Measurements from ENCODE around the gene ZNF81. TPM values are rescaled to one million over a fixed set of nuclear protein-coding genes. Genes with fewer than 3 reads are reported as not detected.
A peak's percentile ranks its signal among the peaks of the same experiment; 100 is the strongest.

Gene ZNF81
- total and polyA plus RNA-seq, 4 donors, result 0.74 to 5.4 (median 2.0) TPM

DNA sequence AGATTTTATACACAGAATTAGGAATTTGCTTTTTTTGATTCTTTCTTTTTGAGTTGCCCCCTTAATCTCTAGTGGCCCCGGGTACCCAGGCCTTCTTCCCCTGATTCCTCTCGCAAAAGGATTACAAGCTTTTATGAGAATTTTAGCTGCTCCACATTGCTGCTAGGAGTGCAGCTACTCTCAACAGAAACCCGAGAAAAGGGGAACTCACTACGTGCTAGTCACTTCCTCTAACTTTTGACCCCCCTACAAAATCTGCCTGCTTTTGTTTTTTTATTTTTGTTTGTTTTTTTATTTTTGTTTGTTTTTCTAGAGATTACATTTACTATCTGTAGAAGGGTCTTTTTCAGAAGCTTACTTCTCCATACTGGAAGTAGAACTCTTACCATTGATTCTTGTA lies 64.1 kb downstream of the ZNF81 start (continued):
- TF ChIP-seq, protein P1, sequence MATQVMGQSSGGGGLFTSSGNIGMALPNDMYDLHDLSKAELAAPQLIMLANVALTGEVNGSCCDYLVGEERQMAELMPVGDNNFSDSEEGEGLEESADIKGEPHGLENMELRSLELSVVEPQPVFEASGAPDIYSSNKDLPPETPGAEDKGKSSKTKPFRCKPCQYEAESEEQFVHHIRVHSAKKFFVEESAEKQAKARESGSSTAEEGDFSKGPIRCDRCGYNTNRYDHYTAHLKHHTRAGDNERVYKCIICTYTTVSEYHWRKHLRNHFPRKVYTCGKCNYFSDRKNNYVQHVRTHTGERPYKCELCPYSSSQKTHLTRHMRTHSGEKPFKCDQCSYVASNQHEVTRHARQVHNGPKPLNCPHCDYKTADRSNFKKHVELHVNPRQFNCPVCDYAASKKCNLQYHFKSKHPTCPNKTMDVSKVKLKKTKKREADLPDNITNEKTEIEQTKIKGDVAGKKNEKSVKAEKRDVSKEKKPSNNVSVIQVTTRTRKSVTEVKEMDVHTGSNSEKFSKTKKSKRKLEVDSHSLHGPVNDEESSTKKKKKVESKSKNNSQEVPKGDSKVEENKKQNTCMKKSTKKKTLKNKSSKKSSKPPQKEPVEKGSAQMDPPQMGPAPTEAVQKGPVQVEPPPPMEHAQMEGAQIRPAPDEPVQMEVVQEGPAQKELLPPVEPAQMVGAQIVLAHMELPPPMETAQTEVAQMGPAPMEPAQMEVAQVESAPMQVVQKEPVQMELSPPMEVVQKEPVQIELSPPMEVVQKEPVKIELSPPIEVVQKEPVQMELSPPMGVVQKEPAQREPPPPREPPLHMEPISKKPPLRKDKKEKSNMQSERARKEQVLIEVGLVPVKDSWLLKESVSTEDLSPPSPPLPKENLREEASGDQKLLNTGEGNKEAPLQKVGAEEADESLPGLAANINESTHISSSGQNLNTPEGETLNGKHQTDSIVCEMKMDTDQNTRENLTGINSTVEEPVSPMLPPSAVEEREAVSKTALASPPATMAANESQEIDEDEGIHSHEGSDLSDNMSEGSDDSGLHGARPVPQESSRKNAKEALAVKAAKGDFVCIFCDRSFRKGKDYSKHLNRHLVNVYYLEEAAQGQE (IDR thresholded peaks at IDR 0.05), result no peak
- TF ChIP-seq, protein P2, sequence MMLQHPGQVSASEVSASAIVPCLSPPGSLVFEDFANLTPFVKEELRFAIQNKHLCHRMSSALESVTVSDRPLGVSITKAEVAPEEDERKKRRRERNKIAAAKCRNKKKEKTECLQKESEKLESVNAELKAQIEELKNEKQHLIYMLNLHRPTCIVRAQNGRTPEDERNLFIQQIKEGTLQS (IDR thresholded peaks at IDR 0.05), result no peak

DNA sequence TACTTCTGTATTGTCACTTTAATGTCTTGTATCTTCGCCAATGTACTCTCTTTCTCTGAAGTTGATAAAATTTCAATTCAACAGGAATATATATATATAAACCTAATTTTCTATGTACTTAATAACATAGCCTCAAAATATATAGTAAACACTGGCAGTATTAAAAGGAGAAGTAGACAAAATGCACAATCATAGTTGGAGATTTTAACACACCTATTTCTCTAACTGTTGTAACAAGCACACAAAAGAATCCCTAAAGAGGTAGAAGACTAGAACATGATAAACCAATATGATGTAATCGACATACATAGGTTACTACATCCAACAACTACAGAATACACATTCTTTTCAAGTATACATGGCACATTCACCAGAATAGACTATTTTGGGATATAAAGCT lies 65.5 kb downstream of the ZNF81 start:
- Histone ChIP-seq H3K27ac (ENCODE audit: low read depth in 1 of 2, low read length in 2 of 2) (no peak overlapping the region), H3K27me3 (ENCODE audit: control insufficient read depth in 4 of 4, insufficient read depth in 4 of 4, low read length in 3 of 4) (no peaks in the 10 kb centered on the region), H3K36me3 (ENCODE audit: control insufficient read depth in 4 of 4, insufficient read depth in 3 of 4, low read depth in 1 of 4, low read length in 3 of 4) (peaks cover 0 to under 1% (median 0%) of the 10 kb centered on the region in 4 donors), H3K9ac (ENCODE audit: low read depth in 1 of 2, low read length in 2 of 2) (no peak overlapping the region), H3K4me3 (ENCODE audit: low read depth in 1 of 3, low read length in 3 of 3) (no peak overlapping the region), H3K9me3 (ENCODE audit: control insufficient read depth in 4 of 4, low read length in 3 of 4) (no peaks in the 10 kb centered on the region), H3K4me1 (ENCODE audit: control insufficient read depth in 4 of 4, insufficient read depth in 4 of 4, low read length in 3 of 4) (no peaks in the 10 kb centered on the region)
- TF ChIP-seq, protein P3, sequence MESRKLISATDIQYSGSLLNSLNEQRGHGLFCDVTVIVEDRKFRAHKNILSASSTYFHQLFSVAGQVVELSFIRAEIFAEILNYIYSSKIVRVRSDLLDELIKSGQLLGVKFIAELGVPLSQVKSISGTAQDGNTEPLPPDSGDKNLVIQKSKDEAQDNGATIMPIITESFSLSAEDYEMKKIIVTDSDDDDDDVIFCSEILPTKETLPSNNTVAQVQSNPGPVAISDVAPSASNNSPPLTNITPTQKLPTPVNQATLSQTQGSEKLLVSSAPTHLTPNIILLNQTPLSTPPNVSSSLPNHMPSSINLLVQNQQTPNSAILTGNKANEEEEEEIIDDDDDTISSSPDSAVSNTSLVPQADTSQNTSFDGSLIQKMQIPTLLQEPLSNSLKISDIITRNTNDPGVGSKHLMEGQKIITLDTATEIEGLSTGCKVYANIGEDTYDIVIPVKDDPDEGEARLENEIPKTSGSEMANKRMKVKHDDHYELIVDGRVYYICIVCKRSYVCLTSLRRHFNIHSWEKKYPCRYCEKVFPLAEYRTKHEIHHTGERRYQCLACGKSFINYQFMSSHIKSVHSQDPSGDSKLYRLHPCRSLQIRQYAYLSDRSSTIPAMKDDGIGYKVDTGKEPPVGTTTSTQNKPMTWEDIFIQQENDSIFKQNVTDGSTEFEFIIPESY (IDR thresholded peaks at IDR 0.05), result no peak
- TF ChIP-seq FOXA1 (IDR thresholded peaks at IDR 0.05) (no peak), RXRA (IDR thresholded peaks at IDR 0.05) (no peak), HNF4A (conservative IDR thresholded peaks at IDR 0.05) (no peak)
- DNase-seq (ENCODE audit: low spot score), result no peak
- 99% methylated on average over 2 of the region's 2 CpGs for WGBS

DNA sequence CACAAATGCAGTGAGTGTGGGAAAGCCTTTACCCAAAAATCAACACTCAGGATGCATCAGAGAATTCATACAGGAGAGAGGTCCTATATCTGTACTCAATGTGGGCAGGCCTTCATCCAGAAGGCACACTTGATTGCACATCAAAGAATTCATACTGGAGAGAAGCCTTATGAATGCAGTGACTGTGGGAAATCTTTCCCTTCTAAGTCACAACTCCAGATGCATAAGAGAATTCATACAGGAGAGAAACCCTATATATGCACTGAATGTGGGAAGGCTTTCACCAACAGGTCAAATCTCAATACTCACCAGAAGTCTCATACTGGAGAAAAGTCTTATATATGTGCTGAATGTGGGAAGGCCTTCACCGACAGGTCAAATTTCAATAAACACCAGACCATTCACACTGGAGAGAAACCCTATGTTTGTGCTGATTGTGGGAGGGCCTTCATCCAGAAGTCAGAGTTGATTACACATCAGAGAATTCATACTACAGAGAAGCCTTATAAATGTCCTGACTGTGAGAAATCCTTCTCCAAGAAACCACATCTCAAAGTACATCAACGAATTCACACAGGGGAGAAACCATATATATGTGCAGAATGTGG lies 79.3 kb downstream of the ZNF81 start:
- H3K27ac ChIP-seq (ENCODE audit: low read depth in 1 of 2, low read length in 2 of 2), result no peak overlapping the region
- no peak for DNase-seq (ENCODE audit: low spot score)
- H3K4me1 ChIP-seq (ENCODE audit: control insufficient read depth in 4 of 4, insufficient read depth in 4 of 4, low read length in 3 of 4), result no peaks in the 10 kb centered on the region
- no peak overlapping the region for H3K9ac ChIP-seq (ENCODE audit: low read depth in 1 of 2, low read length in 2 of 2)
- no peaks in the 10 kb centered on the region for H3K27me3 ChIP-seq (ENCODE audit: control insufficient read depth in 4 of 4, insufficient read depth in 4 of 4, low read length in 3 of 4)
- peaks cover 6 to 59% (median 39%) of the 10 kb centered on the region in 4 donors for H3K9me3 ChIP-seq (ENCODE audit: control insufficient read depth in 4 of 4, low read length in 3 of 4)
- WGBS, result 96% methylated on average over 2 of the region's 2 CpGs
- peak overlapping the region in 2 of 3 donors; percentile 19 to 33 for H3K4me3 ChIP-seq (ENCODE audit: low read depth in 1 of 3, low read length in 3 of 3)
- TF ChIP-seq FOXA1 (IDR thresholded peaks at IDR 0.05), result no peak
- no peak for TF ChIP-seq NR2F2 (IDR thresholded peaks at IDR 0.05)
- TF ChIP-seq, protein P2 (IDR thresholded peaks at IDR 0.05), result no peak
- TF ChIP-seq, protein P3 (IDR thresholded peaks at IDR 0.05), result no peak
- TF ChIP-seq FOXA2 (IDR thresholded peaks at IDR 0.05), result no peak
- no peak for TF ChIP-seq JUND (IDR thresholded peaks at IDR 0.05)
- no peak for TF ChIP-seq HNF4A (conservative IDR thresholded peaks at IDR 0.05)
- TF ChIP-seq GABPA (IDR thresholded peaks at IDR 0.05 in 1 of 2, conservative IDR thresholded peaks at IDR 0.05 in 1 of 2), result no peak
- no peak for TF ChIP-seq SP1 (IDR thresholded peaks at IDR 0.05)
- TF ChIP-seq YY1 (IDR thresholded peaks at IDR 0.05), result no peak
- TF ChIP-seq HNF4G (IDR thresholded peaks at IDR 0.05), result no peak
- TF ChIP-seq, protein P1 (IDR thresholded peaks at IDR 0.05), result no peak
- TF ChIP-seq EGR1 (IDR thresholded peaks at IDR 0.05; ENCODE audit: low read depth in 2 of 2), result no peak
- H3K36me3 ChIP-seq (ENCODE audit: control insufficient read depth in 4 of 4, insufficient read depth in 3 of 4, low read depth in 1 of 4, low read length in 3 of 4), result peaks cover 0 to 17% (median 13%) of the 10 kb centered on the region in 4 donors
